Adrenal gland (tissue), 12 donors: Measurements from ENCODE around the gene ARHGAP6. TPM values are rescaled to one million over a fixed set of nuclear protein-coding genes. Genes with fewer than 3 reads are reported as not detected.

Source experiments
- DNase-seq, 7 donors: peaks; one replicate each; pipeline ENCODE4 v3.0.0-alpha.2; 2019 to 2020
- H3K27ac ChIP-seq, 5 donors: fragments of 200-600 bp; sonication (generic) in 4 of 5; 1 replicate in 3 of 5; 2 replicates in 2 of 5; pipeline versions ENCODE4 v1.5.1 to v1.8.0; 2016 to 2020; ENCODE audit warnings: mild to moderate bottlenecking in 1 of 5
- H3K27me3 ChIP-seq: fragments of 200-600 bp; 2 replicates; pipeline ENCODE4 v1.8.0; 2021
- H3K36me3 ChIP-seq, 2 donors: fragments of 200-600 bp; replicated peaks in 1 of 2; 1 replicate in 1 of 2; 2 replicates in 1 of 2; pipeline versions ENCODE4 v1.5.1 to v1.8.0; 2018 to 2022
- H3K4me1 ChIP-seq, 2 donors: fragments of 200-600 bp; replicated peaks in 1 of 2; 1 replicate in 1 of 2; 2 replicates in 1 of 2; pipeline versions ENCODE4 v1.5.1 to v1.8.0; 2018 to 2021
- H3K4me3 ChIP-seq, 4 donors: fragments of 200-600 bp; sonication (generic) in 3 of 4; one replicate each; pipeline ENCODE4 v1.5.1; 2016 to 2018
- H3K9me3 ChIP-seq, 3 donors: fragments of 200-600 bp; sonication (generic) in 1 of 3; replicated peaks in 1 of 3; 1 replicate in 2 of 3; 2 replicates in 1 of 3; pipeline versions ENCODE4 v1.5.1 to v1.8.0; 2016 to 2021
- CTCF ChIP-seq, 6 experiments: fragments of 450-650 bp in 4 of 6; fragments of 200-600 bp in 2 of 6; sonication (generic) in 1 of 6; IDR thresholded peaks; 1 replicate in 5 of 6; 2 replicates in 1 of 6; pipeline versions ENCODE4 v1.5.1 to v1.8.0; 2016 to 2021; ENCODE audit warnings: antibody characterized with exemption in 6 of 6, mild to moderate bottlenecking in 2 of 6, moderate library complexity in 1 of 6
- POLR2A ChIP-seq, 2 donors: fragments of 450-650 bp; IDR thresholded peaks; one replicate each; pipeline ENCODE4 v1.6.1; 2017; ENCODE audit warnings: antibody characterized with exemption in 2 of 2, mild to moderate bottlenecking in 2 of 2, moderate library complexity in 1 of 2
- WGBS, 4 donors: extraction: QIAGEN DNeasy Blood & Tissue Kit in 2 of 4; methylation state at CpG; one replicate each; pipeline versions ENCODE4 v1.1.5 to v1.1.7; 2013 to 2017; 5-methylcytosine and 5-hydroxymethylcytosine counted together
- intact Hi-C, 2 donors: fragments of 100-400 bp; cut with DNase I; formaldehyde crosslinking; loops; one replicate each; pipeline versions ENCODE4 v1.14.1 to v1.15.0; 2022 to 2023
- polyA plus RNA-seq, 3 donors: library from polyadenylated mRNA; stranded (reverse); fragments of 200-250 nt in 2 of 3; fragments of 350-450 nt in 1 of 3; fragmentation: Illumina TruSeq in 1 of 3; extraction: RNeasy Lipid Tissue Mini Kit (QIAGEN cat#74804) in 1 of 3; gene quantifications; one replicate each; pipeline ENCODE4 v1.2.3, GENCODE V29; 2013 to 2014
- total RNA-seq, 9 donors: library from RNA; depleted of rRNA in 4 of 9; stranded (reverse); fragments of >200 nt in 4 of 9; fragments of 120-200 nt in 1 of 9; fragmentation: NEBNext Ultra II Directional in 1 of 9; extraction: Animal tissue kit (Norgen Biotek cat#: 25700) in 1 of 9; gene quantifications; one replicate each; pipeline versions ENCODE4 v1.1.0 to v1.2.4, GENCODE V29; 2013 to 2023
- donor health status: healthy with polysubstance abuse.
- donor health status: Bipolar disorder and iron deficiency.
- donor health status: DM: yes; HTN: yes; CAD: no.
- donor health status: DM: no; HTN: no; CAD: no.
- donor health status: DM: no; HTN: no; CAD: no.
- donor health status: DM: yes; HTN: yes; CAD: no.

Gene ARHGAP6
- total and polyA plus RNA-seq, 12 donors: 0.78 to 4.2 (median 2.7) TPM

GRCh38 chrX:11555759-11556158, 110.0 kb downstream of the ARHGAP6 start:
- Histone ChIP-seq H3K9me3 (no peaks in the 10 kb centered on the region), H3K36me3 (no peaks in the 10 kb centered on the region), H3K27me3 (peaks cover 12% of the 10 kb centered on the region), H3K4me1 (no peaks in the 10 kb centered on the region), H3K27ac (no peak overlapping the region), H3K4me3 (no peak overlapping the region)
- DNase-seq: no peak
- 67 to 92% (median 72%) methylated on average over 5 of the region's 5 CpGs for WGBS, 4 donors
- TF ChIP-seq POLR2A (IDR thresholded peaks at IDR 0.05): no peak
- TF ChIP-seq CTCF (IDR thresholded peaks at IDR 0.05): no peak
- intact Hi-C loops: no loop called here

- no peak overlapping the region for H3K27ac ChIP-seq
- no peak for TF ChIP-seq POLR2A (IDR thresholded peaks at IDR 0.05)
- TF ChIP-seq CTCF (IDR thresholded peaks at IDR 0.05): no peak
- intact Hi-C loops: no loop called here
Measured at GRCh38 chrX:11553594-11553993, 112.1 kb downstream of the ARHGAP6 start.

GRCh38 chrX:11551151-11551550, 114.6 kb downstream of the ARHGAP6 start:
- DNase-seq: no peak
- no peaks in the 10 kb centered on the region for H3K9me3 ChIP-seq
- TF ChIP-seq CTCF (IDR thresholded peaks at IDR 0.05): no peak
- no peak for TF ChIP-seq POLR2A (IDR thresholded peaks at IDR 0.05)
- 62 to 91% (median 73%) methylated on average over 1 of the region's 1 CpG for WGBS, 4 donors
- H3K36me3 ChIP-seq: no peaks in the 10 kb centered on the region
- H3K4me3 ChIP-seq: no peak overlapping the region
- H3K4me1 ChIP-seq: no peaks in the 10 kb centered on the region
- intact Hi-C loops: no loop called here
- peaks cover 12% of the 10 kb centered on the region for H3K27me3 ChIP-seq
- no peak overlapping the region for H3K27ac ChIP-seq

More at GRCh38 chrX:11553594-11553993, 112.1 kb downstream of the ARHGAP6 start:
- H3K4me1 ChIP-seq: no peaks in the 10 kb centered on the region
- H3K36me3 ChIP-seq: no peaks in the 10 kb centered on the region
- DNase-seq: no peak
- peaks cover 12% of the 10 kb centered on the region for H3K27me3 ChIP-seq
- H3K9me3 ChIP-seq: no peaks in the 10 kb centered on the region
- WGBS, 4 donors: 59 to 93% (median 77%) methylated on average over 1 of the region's 1 CpG
- H3K4me3 ChIP-seq: no peak overlapping the region

- TF ChIP-seq CTCF (IDR thresholded peaks at IDR 0.05): no peak
- TF ChIP-seq POLR2A (IDR thresholded peaks at IDR 0.05): no peak
- H3K4me3 ChIP-seq: no peak overlapping the region
- H3K9me3 ChIP-seq: no peaks in the 10 kb centered on the region
- no peaks in the 10 kb centered on the region for H3K36me3 ChIP-seq
- intact Hi-C loops: no loop called here
- 44 to 61% (median 56%) methylated on average over 2 of the region's 2 CpGs for WGBS, 4 donors
- H3K4me1 ChIP-seq: no peaks in the 10 kb centered on the region
- no peaks in the 10 kb centered on the region for H3K27me3 ChIP-seq
- H3K27ac ChIP-seq: no peak overlapping the region
- no peak for DNase-seq
Measured at GRCh38 chrX:11546917-11547316, 118.8 kb downstream of the ARHGAP6 start.
